GM19239 (cell line): ENCODE results near the gene SULT1E1.

ENCODE experiments used
- DNase-seq: peaks from one replicate; pipeline ENCODE4 v3.0.0; 2011; ENCODE audit warnings: low spot score; ENCODE audit not compliant: insufficient read length
- FAIRE-seq: peaks from 2 replicates; lab custom pipeline; 2011; peaks lifted over from hg19 to GRCh38; lab: Jason Lieb, UNC

Gene SULT1E1

GRCh38 chr4:69860052-69860451, at the start of gene SULT1E1:
TSS of gene SULT1E1 (minus strand) at chr4:69860145. CDS start at chr4:69857644, 2,501 bp downstream.
- DNase-seq (no peak), FAIRE-seq (no peak)

GRCh38 chr4:69909195-69909594, 49.2 kb upstream of the SULT1E1 start:
- no peak for DNase-seq
- FAIRE-seq = no peak

GRCh38 chr4:69907151-69907550, 47.2 kb upstream of the SULT1E1 start:
- FAIRE-seq (peak; percentile 21), DNase-seq (no peak)

- DNase-seq = no peak
Observed at GRCh38 chr4:69896530-69897116, 36.7 kb upstream of the SULT1E1 start.

GRCh38 chr4:69894721-69895120, 34.8 kb upstream of the SULT1E1 start:
- DNase-seq = no peak
- FAIRE-seq = no peak

More at GRCh38 chr4:69896530-69897116, 36.7 kb upstream of the SULT1E1 start:
- FAIRE-seq = no peak

- no peak for FAIRE-seq
- no peak for DNase-seq
Observed at GRCh38 chr4:69894186-69894585, 34.2 kb upstream of the SULT1E1 start.

GRCh38 chr4:69888336-69888735, 28.4 kb upstream of the SULT1E1 start:
- FAIRE-seq (no peak), DNase-seq (no peak)

- DNase-seq = no peak
- no peak for FAIRE-seq
Observed at GRCh38 chr4:69882150-69882549, 22.2 kb upstream of the SULT1E1 start.

- peak; percentile 85 for FAIRE-seq
- peak; percentile 10 for DNase-seq
Observed at GRCh38 chr4:69881173-69881773, 21.3 kb upstream of the SULT1E1 start.

GRCh38 chr4:69878250-69878649, 18.3 kb upstream of the SULT1E1 start:
- DNase-seq (no peak), FAIRE-seq (no peak)

GRCh38 chr4:69877453-69877852, 17.5 kb upstream of the SULT1E1 start:
- FAIRE-seq (no peak), DNase-seq (no peak)

GRCh38 chr4:69876071-69876470, 16.1 kb upstream of the SULT1E1 start:
- FAIRE-seq (no peak), DNase-seq (no peak)

GRCh38 chr4:69875576-69875975, 15.6 kb upstream of the SULT1E1 start:
- FAIRE-seq = no peak
- no peak for DNase-seq

- DNase-seq (no peak), FAIRE-seq (no peak)
Observed at GRCh38 chr4:69874507-69874906, 14.6 kb upstream of the SULT1E1 start.

GRCh38 chr4:69861756-69862155, 1.8 kb upstream of the SULT1E1 start:
- no peak for FAIRE-seq
- no peak for DNase-seq

- DNase-seq (no peak), FAIRE-seq (no peak)
Observed at GRCh38 chr4:69860521-69861298, 765 bp upstream of the SULT1E1 start.

GRCh38 chr4:69859140-69859685, 732 bp downstream of the SULT1E1 start:
- DNase-seq (no peak), FAIRE-seq (no peak)

- DNase-seq (no peak), FAIRE-seq (no peak)
Observed at GRCh38 chr4:69858690-69859089, 1.3 kb downstream of the SULT1E1 start.

GRCh38 chr4:69855822-69856221, 4.1 kb downstream of the SULT1E1 start:
- FAIRE-seq = no peak
- DNase-seq = no peak

- FAIRE-seq = peak; percentile 73
- no peak for DNase-seq
Observed at GRCh38 chr4:69849969-69850368, 10.0 kb downstream of the SULT1E1 start.

GRCh38 chr4:69849297-69849696, 10.6 kb downstream of the SULT1E1 start:
- FAIRE-seq (no peak), DNase-seq (no peak)
